ENCODE results near the gene SLC13A5.
A peak's percentile ranks its signal among the peaks of the same experiment; 100 is the strongest.
"Not testable (repeated sequence)": the region's sequence is repeated elsewhere in the genome, so short reads cannot be mapped to it uniquely, and the experiment has no call there.

The SLC13A5 gene

DNA sequence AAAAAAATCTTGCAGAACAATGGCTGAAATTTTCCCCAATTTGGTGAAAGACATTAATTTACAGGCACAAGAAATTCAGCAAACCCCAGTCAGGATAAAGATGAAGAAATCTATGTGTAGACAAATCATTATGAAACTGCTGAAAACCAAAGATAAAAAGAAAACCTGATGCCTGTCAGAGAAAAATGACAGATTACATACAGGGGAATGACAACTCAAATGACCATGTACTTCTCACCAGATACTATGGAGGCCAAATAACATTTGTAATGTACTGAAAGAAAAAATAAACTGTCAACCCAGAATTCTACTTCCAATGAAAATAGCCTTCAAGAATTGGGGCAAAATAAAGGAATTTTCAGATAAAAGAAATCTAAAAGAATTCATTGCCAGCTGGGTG lies 35.4 kb upstream of the SLC13A5 start:
- no peak overlapping the region for H3K9ac ChIP-seq (ENCODE audit: low read depth, low read length)
- no peaks in the 10 kb centered on the region for H3K36me3 ChIP-seq (ENCODE audit: control insufficient read depth, insufficient read depth, low read length)
- H3K9me3 ChIP-seq (ENCODE audit: control insufficient read depth, insufficient read depth, low read length), result no peaks in the 10 kb centered on the region
- H3K27me3 ChIP-seq (ENCODE audit: control insufficient read depth, insufficient read depth, low read length), result no peaks in the 10 kb centered on the region
- peaks cover 9% of the 10 kb centered on the region for H3K4me1 ChIP-seq (ENCODE audit: control insufficient read depth, insufficient read depth, low read length)
- H3K27ac ChIP-seq (ENCODE audit: low read depth, low read length), result no peak overlapping the region
- no peak overlapping the region for H3K4me3 ChIP-seq (ENCODE audit: low read depth, low read length)

DNA sequence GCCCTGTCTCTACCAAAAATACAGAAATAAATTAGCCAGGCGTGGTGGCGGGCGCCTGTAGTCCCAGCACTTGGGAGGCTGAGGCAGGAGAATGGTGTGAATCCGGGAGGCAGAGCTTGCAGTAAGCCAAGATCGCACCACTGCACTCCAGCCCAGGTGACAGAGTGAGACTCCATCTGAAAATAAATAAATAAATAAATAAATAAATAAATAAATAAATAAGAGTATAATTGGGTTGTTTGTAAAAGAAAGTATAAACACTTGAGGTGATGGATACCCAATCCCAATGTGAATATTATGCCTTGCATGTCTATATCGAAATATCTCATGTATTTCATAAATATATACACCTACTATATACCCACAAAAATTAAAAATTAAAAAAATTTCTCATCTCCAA lies 33.5 kb upstream of the SLC13A5 start:
- H3K9ac ChIP-seq (ENCODE audit: low read depth, low read length); H3K27ac ChIP-seq (ENCODE audit: low read depth, low read length); H3K4me3 ChIP-seq (ENCODE audit: low read depth, low read length); H3K9me3 ChIP-seq (ENCODE audit: control insufficient read depth, insufficient read depth, low read length); H3K4me1 ChIP-seq (ENCODE audit: control insufficient read depth, insufficient read depth, low read length); H3K36me3 ChIP-seq (ENCODE audit: control insufficient read depth, insufficient read depth, low read length); H3K27me3 ChIP-seq (ENCODE audit: control insufficient read depth, insufficient read depth, low read length): not testable (repeated sequence)

DNA sequence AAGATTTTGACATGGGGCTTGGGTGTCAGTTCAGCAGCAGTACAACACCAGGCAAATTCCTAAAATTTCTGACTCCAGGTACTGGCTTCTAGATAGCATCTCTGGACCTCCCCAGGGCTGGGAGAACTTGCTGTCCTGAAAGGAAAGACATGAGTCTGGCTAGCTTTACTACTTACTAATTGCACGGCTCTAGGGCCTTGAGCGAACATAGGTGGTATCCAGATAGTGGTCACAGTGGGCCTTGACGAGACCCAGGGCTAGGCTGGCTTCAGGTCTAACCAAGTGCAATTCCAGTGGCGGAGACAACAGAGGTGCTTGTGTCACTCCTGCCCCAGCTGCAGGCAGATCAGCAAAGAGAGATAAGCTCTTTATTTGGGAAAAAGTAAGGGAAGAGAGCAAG lies 16.4 kb upstream of the SLC13A5 start:
- H3K9ac ChIP-seq (ENCODE audit: low read depth, low read length), result no peak overlapping the region
- H3K36me3 ChIP-seq (ENCODE audit: control insufficient read depth, insufficient read depth, low read length), result no peaks in the 10 kb centered on the region
- H3K9me3 ChIP-seq (ENCODE audit: control insufficient read depth, insufficient read depth, low read length), result no peaks in the 10 kb centered on the region
- H3K27me3 ChIP-seq (ENCODE audit: control insufficient read depth, insufficient read depth, low read length), result no peaks in the 10 kb centered on the region
- no peak overlapping the region for H3K4me3 ChIP-seq (ENCODE audit: low read depth, low read length)
- no peaks in the 10 kb centered on the region for H3K4me1 ChIP-seq (ENCODE audit: control insufficient read depth, insufficient read depth, low read length)
- no peak overlapping the region for H3K27ac ChIP-seq (ENCODE audit: low read depth, low read length)

DNA sequence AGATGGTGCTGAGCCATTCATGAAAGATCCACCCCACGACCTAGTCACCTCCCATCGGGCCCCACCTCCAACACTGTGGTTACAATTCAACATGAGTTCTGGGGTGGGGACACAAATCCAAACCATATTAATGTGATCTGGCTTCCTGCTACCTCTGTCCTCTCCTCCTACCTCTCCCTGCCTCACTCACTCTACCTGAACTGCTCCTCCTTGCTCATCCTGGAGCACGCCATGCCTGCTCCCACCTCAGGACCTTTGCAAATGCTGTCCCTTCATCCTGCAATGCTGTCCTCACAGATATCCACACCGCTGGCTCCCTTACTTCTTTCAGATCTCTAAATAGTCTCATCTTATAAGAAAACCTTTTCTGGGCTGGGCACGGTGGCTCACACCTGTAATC lies 10.8 kb upstream of the SLC13A5 start:
- Histone ChIP-seq H3K4me3 (ENCODE audit: low read depth, low read length) (no peak overlapping the region), H3K9ac (ENCODE audit: low read depth, low read length) (no peak overlapping the region), H3K36me3 (ENCODE audit: control insufficient read depth, insufficient read depth, low read length) (no peaks in the 10 kb centered on the region), H3K9me3 (ENCODE audit: control insufficient read depth, insufficient read depth, low read length) (no peaks in the 10 kb centered on the region), H3K27me3 (ENCODE audit: control insufficient read depth, insufficient read depth, low read length) (peaks cover 3% of the 10 kb centered on the region; the same call in 1 of the 2 replicates), H3K27ac (ENCODE audit: low read depth, low read length) (no peak overlapping the region), H3K4me1 (ENCODE audit: control insufficient read depth, insufficient read depth, low read length) (no peaks in the 10 kb centered on the region)

- H3K4me1 ChIP-seq (ENCODE audit: control insufficient read depth, insufficient read depth, low read length), result no peaks in the 10 kb centered on the region
- no peaks in the 10 kb centered on the region; the same call in 1 of the 2 replicates for H3K9me3 ChIP-seq (ENCODE audit: control insufficient read depth, insufficient read depth, low read length)
- no peak overlapping the region for H3K27ac ChIP-seq (ENCODE audit: low read depth, low read length)
- no peak overlapping the region for H3K4me3 ChIP-seq (ENCODE audit: low read depth, low read length)
- H3K9ac ChIP-seq (ENCODE audit: low read depth, low read length), result no peak overlapping the region
- no peaks in the 10 kb centered on the region for H3K36me3 ChIP-seq (ENCODE audit: control insufficient read depth, insufficient read depth, low read length)
- peaks cover 3% of the 10 kb centered on the region; the same call in 1 of the 2 replicates for H3K27me3 ChIP-seq (ENCODE audit: control insufficient read depth, insufficient read depth, low read length)
These were observed 8.6 kb upstream of the SLC13A5 start for GRCh38 chr17:6721744-6722143.

DNA sequence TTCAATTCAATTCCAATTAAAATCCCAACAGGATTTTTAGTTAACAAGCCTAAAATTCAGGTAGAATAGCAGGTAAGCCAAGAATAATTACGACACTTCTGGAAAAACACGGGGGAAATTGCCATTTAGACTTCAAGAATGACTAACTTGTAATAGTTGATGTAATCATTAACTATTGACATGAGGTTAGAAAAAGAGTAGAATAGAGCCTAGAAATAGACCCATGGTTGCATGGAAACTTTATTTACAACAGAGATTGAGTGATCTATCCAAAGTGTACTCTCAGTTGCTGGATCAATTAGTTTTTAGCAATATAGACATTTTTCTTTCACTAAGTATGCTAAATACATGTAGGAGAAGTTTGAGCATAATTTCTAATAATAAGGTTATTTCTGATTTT lies 3.6 kb upstream of the SLC13A5 start:
- Histone ChIP-seq H3K27me3 (ENCODE audit: control insufficient read depth, insufficient read depth, low read length) (peaks cover 35% of the 10 kb centered on the region), H3K9me3 (ENCODE audit: control insufficient read depth, insufficient read depth, low read length) (peaks cover 3% of the 10 kb centered on the region; the same call in 1 of the 2 replicates), H3K27ac (ENCODE audit: low read depth, low read length) (no peak overlapping the region), H3K4me3 (ENCODE audit: low read depth, low read length) (no peak overlapping the region), H3K4me1 (ENCODE audit: control insufficient read depth, insufficient read depth, low read length) (peaks cover 10% of the 10 kb centered on the region), H3K36me3 (ENCODE audit: control insufficient read depth, insufficient read depth, low read length) (no peaks in the 10 kb centered on the region), H3K9ac (ENCODE audit: low read depth, low read length) (no peak overlapping the region)

GRCh38 chr17:6714315-6714874 lies 1.2 kb upstream of the SLC13A5 start:
- Histone ChIP-seq H3K4me3 (ENCODE audit: low read depth, low read length) (peak overlapping the region; percentile 60), H3K27me3 (ENCODE audit: control insufficient read depth, insufficient read depth, low read length) (peaks cover 33% of the 10 kb centered on the region), H3K27ac (ENCODE audit: low read depth, low read length) (no peak overlapping the region), H3K9me3 (ENCODE audit: control insufficient read depth, insufficient read depth, low read length) (peaks cover 3% of the 10 kb centered on the region; the same call in 1 of the 2 replicates), H3K4me1 (ENCODE audit: control insufficient read depth, insufficient read depth, low read length) (peaks cover 10% of the 10 kb centered on the region), H3K36me3 (ENCODE audit: control insufficient read depth, insufficient read depth, low read length) (no peaks in the 10 kb centered on the region), H3K9ac (ENCODE audit: low read depth, low read length) (no peak overlapping the region)

GRCh38 chr17:6713918-6714271 lies 726 bp upstream of the SLC13A5 start:
- H3K27ac ChIP-seq (ENCODE audit: low read depth, low read length), result no peak overlapping the region
- peak overlapping the region; percentile 60 for H3K4me3 ChIP-seq (ENCODE audit: low read depth, low read length)
- H3K27me3 ChIP-seq (ENCODE audit: control insufficient read depth, insufficient read depth, low read length), result peaks cover 33% of the 10 kb centered on the region
- H3K36me3 ChIP-seq (ENCODE audit: control insufficient read depth, insufficient read depth, low read length), result no peaks in the 10 kb centered on the region
- H3K9me3 ChIP-seq (ENCODE audit: control insufficient read depth, insufficient read depth, low read length), result peaks cover 3% of the 10 kb centered on the region; the same call in 1 of the 2 replicates
- H3K4me1 ChIP-seq (ENCODE audit: control insufficient read depth, insufficient read depth, low read length), result peaks cover 10% of the 10 kb centered on the region
- H3K9ac ChIP-seq (ENCODE audit: low read depth, low read length), result no peak overlapping the region

DNA sequence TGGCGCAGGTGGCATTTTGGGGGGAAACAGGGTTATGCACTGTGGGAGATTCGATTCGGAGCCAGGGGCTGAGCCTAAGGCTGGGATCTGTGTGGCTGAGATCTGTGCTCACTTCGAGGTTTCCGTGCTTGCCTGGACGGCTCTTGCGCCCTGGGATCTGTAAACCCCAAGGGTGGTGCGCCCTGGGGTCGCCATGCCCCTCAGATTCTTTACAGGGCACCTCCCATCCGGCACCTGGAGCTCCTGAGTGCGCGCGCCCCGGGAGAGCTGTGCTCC lies 377 bp downstream of the SLC13A5 start:
- H3K27me3 ChIP-seq (ENCODE audit: control insufficient read depth, insufficient read depth, low read length), result peaks cover 33% of the 10 kb centered on the region
- no peak overlapping the region for H3K27ac ChIP-seq (ENCODE audit: low read depth, low read length)
- peak overlapping the region; percentile 60 for H3K4me3 ChIP-seq (ENCODE audit: low read depth, low read length)
- peaks cover 3% of the 10 kb centered on the region; the same call in 1 of the 2 replicates for H3K9me3 ChIP-seq (ENCODE audit: control insufficient read depth, insufficient read depth, low read length)
- peaks cover 10% of the 10 kb centered on the region for H3K4me1 ChIP-seq (ENCODE audit: control insufficient read depth, insufficient read depth, low read length)
- no peak overlapping the region for H3K9ac ChIP-seq (ENCODE audit: low read depth, low read length)
- H3K36me3 ChIP-seq (ENCODE audit: control insufficient read depth, insufficient read depth, low read length), result no peaks in the 10 kb centered on the region

- H3K9ac ChIP-seq (ENCODE audit: low read depth, low read length), result no peak overlapping the region
- H3K4me3 ChIP-seq (ENCODE audit: low read depth, low read length), result peak overlapping the region; percentile 60
- peaks cover 33% of the 10 kb centered on the region for H3K27me3 ChIP-seq (ENCODE audit: control insufficient read depth, insufficient read depth, low read length)
These were observed 913 bp downstream of the SLC13A5 start for GRCh38 chr17:6712058-6712853.

DNA sequence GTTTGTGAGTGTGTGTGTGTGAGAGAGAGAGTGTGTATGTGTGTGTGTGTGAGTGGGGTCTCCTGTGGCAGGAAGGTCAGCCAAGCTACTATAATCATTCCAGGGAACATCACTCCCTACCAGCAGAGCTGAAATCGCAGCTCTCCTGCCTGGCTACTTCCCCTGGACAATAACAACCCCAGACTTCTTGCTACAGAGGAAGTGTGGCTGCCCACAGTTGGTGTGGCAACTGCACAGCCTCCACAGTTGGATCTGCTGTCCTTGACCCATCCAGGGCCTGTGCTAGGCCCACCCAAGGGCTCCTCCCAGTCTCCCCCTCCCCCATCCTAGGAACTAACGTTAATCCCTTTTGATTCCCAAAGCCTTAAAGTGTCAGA lies 1.5 kb downstream of the SLC13A5 start:
- peaks cover 33% of the 10 kb centered on the region for H3K27me3 ChIP-seq (ENCODE audit: control insufficient read depth, insufficient read depth, low read length)
- peaks cover 10% of the 10 kb centered on the region for H3K4me1 ChIP-seq (ENCODE audit: control insufficient read depth, insufficient read depth, low read length)
- no peak overlapping the region for H3K27ac ChIP-seq (ENCODE audit: low read depth, low read length)
- no peak overlapping the region for H3K4me3 ChIP-seq (ENCODE audit: low read depth, low read length)
- H3K9me3 ChIP-seq (ENCODE audit: control insufficient read depth, insufficient read depth, low read length), result peaks cover 3% of the 10 kb centered on the region; the same call in 1 of the 2 replicates
- H3K36me3 ChIP-seq (ENCODE audit: control insufficient read depth, insufficient read depth, low read length), result no peaks in the 10 kb centered on the region
- no peak overlapping the region for H3K9ac ChIP-seq (ENCODE audit: low read depth, low read length)

More at GRCh38 chr17:6712058-6712853, 913 bp downstream of the SLC13A5 start:
- H3K9me3 ChIP-seq (ENCODE audit: control insufficient read depth, insufficient read depth, low read length), result peaks cover 3% of the 10 kb centered on the region; the same call in 1 of the 2 replicates
- H3K36me3 ChIP-seq (ENCODE audit: control insufficient read depth, insufficient read depth, low read length), result no peaks in the 10 kb centered on the region
- H3K27ac ChIP-seq (ENCODE audit: low read depth, low read length), result peak overlapping the region; percentile 12
- peaks cover 10% of the 10 kb centered on the region for H3K4me1 ChIP-seq (ENCODE audit: control insufficient read depth, insufficient read depth, low read length)
